BJ (cell line): Measurements from ENCODE around the gene PLD5. TPM values are rescaled to one million over a fixed set of nuclear protein-coding genes. Genes with fewer than 3 reads are reported as not detected.

Experiments
- CTCF ChIA-PET: fragments of 350-600 bp; formaldehyde crosslinking; extraction: SDS; loops from one replicate; lab custom pipeline; 2021; ENCODE audit warnings: antibody characterized with exemption, inconsistent platforms; lab: Yijun Ruan, JAX
- POLR2A ChIA-PET: fragments of 300-600 bp; sonication (Branson Sonifier 250); formaldehyde crosslinking; extraction: SDS; loops from one replicate; lab custom pipeline; 2021; ENCODE audit warnings: antibody characterized with exemption; lab: Charles Lee
- DNase-seq: peaks from one replicate; pipeline ENCODE4 v3.0.0-alpha.2; 2011; ENCODE audit warnings: low read depth
- H3K27me3 ChIP-seq: 2 replicates; pipeline ENCODE4 v1.6.0; 2011; ENCODE audit warnings: low read length; ENCODE audit not compliant: control insufficient read depth, insufficient read depth
- H3K36me3 ChIP-seq: 2 replicates; pipeline ENCODE4 v1.5.1; 2011; ENCODE audit warnings: low read length; ENCODE audit not compliant: control insufficient read depth, insufficient read depth
- H3K4me3 ChIP-seq: 2 replicates; pipeline ENCODE4 v1.5.1; 2011; ENCODE audit warnings: low read depth, mild to moderate bottlenecking, control low read depth, low read length
- CTCF ChIP-seq: IDR thresholded peaks from 2 replicates; pipeline ENCODE4 v1.5.1; 2011; ENCODE audit warnings: low read depth, mild to moderate bottlenecking, control low read depth, inconsistent platforms, low read length, moderate library complexity; ENCODE audit not compliant: insufficient read depth
- polyA plus RNA-seq: library from polyadenylated mRNA; depleted of rRNA; stranded (reverse); fragments of >200 nt; gene quantifications from 2 replicates; pipeline ENCODE4 v1.2.3, GENCODE V29; 2011

The PLD5 gene
- polyA plus RNA-seq, 1 experiment = not detected

- POLR2A ChIA-PET = no interaction called here
- no peak for TF ChIP-seq CTCF
- Histone ChIP-seq H3K4me3 (no peak overlapping the region), H3K27me3 (no peaks in the 10 kb centered on the region), H3K36me3 (no peaks in the 10 kb centered on the region)
- DNase-seq = no peak
- CTCF ChIA-PET = no interaction called here
Measured at GRCh38 chr1:242205622-242206489, 318.6 kb downstream of the PLD5 start.

DNA sequence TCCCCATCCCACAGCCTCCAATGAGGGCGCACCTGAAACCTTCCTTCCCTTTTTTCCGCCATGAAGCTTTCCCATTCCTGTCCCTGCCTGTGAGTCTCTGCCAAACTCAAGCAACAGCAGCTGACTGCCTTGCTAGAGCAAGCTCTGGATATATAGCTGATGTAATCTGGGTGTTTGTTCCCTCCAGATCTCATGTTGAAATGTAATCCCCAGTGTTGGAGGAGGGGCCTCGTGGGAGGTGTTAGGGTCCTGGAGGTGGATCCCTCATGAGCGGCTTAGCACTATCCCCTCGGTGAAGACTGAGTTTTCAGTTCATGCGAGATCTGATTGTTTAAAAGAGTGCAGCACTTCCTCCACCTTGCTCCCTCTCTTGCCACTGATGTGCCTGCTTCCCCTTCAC is 321.2 kb downstream of the PLD5 start:
- CTCF ChIA-PET = no interaction called here
- POLR2A ChIA-PET = no interaction called here
- DNase-seq = no peak
- no peak for TF ChIP-seq CTCF
- Histone ChIP-seq H3K36me3 (no peaks in the 10 kb centered on the region), H3K27me3 (no peaks in the 10 kb centered on the region), H3K4me3 (no peak overlapping the region)

DNA sequence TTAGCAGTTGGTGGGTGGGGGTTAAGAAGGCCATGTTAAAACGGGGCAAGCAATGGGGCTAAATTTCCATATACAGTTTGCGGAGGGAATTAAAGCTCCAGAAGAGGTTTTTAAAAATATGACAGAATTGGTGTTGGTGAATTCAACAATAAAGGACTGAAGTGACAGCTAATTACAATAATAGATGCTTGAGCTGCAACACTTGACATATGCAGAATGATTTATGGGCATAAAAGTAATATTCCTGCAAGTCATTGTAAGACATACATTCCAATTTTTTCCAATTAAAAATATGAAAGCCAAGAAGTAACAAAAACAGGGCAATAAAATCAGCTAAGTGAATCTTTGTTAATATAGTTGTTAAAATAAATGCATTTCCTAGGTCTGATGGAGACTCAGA is 323.4 kb downstream of the PLD5 start:
- DNase-seq = no peak
- Histone ChIP-seq H3K27me3 (no peaks in the 10 kb centered on the region), H3K36me3 (no peaks in the 10 kb centered on the region), H3K4me3 (no peak overlapping the region)
- ChIA-PET CTCF (no interaction called here), POLR2A (no interaction called here)
- no peak for TF ChIP-seq CTCF

DNA sequence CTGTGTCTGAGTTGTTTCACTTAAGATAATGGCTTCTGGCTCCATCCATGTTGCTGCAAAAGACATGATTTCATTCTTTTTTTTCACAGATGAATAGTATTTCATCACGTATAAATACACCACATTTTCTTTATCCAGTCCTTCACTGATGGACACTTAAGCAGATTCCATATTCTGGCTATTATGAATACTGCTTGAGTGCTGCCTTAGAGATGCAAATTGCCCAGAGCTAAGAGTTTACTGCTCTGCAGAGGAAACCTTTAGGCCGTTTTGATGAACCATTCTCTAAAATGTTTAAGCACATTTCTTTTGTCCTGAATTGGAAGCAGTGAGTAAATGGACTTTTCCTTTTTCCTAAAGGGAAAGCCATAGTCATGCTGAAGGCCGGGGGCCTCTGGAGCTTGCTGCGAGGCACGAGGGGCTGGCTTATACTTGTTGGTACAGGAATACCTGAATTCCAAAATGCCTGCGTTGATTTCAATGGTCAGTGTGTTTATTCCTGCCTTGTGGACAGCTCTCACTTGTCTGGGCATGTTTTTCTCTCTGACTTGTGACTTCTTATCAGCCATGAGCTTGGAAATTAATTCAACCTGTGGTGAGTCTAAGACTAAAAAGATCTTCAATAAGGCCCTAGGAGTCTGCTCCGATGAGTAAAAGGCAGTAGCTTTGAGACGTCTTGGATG is 324.6 kb downstream of the PLD5 start:
- Histone ChIP-seq H3K4me3 (no peak overlapping the region), H3K36me3 (no peaks in the 10 kb centered on the region), H3K27me3 (no peaks in the 10 kb centered on the region)
- no peak for TF ChIP-seq CTCF
- DNase-seq = no peak
- ChIA-PET POLR2A (no interaction called here), CTCF (no interaction called here)
